MM.1S (cell line): ENCODE results near the gene KAT6B.

Experiments
- DNase-seq: peaks from one replicate; pipeline ENCODE4 v3.0.0-alpha.2; 2015
- H2AFZ ChIP-seq: fragments of 300-600 bp; sonication (generic); 2 replicates; pipeline ENCODE4 v1.6.0; 2016; ENCODE audit warnings: antibody characterized with exemption, low read length
- H3F3A ChIP-seq: fragments of 300-600 bp; sonication (generic); 2 replicates; pipeline ENCODE4 v1.6.1; 2016; ENCODE audit warnings: mild to moderate bottlenecking, antibody characterized with exemption, low read length, moderate library complexity, mixed read lengths; ENCODE audit not compliant: insufficient read depth
- H3K27ac ChIP-seq: fragments of 300-600 bp; sonication (generic); 2 replicates; pipeline ENCODE4 v1.5.1; 2016; ENCODE audit warnings: mild to moderate bottlenecking, low read length
- H3K27me3 ChIP-seq: fragments of 300-600 bp; sonication (generic); replicated peaks from 2 replicates; pipeline ENCODE4 v1.6.0; 2016; ENCODE audit warnings: low read length; ENCODE audit not compliant: insufficient read depth
- H3K36me3 ChIP-seq: fragments of 300-600 bp; sonication (generic); replicated peaks from 2 replicates; pipeline ENCODE4 v1.6.1; 2016; ENCODE audit warnings: mild to moderate bottlenecking, low read length, mixed read lengths; ENCODE audit not compliant: insufficient read depth
- H3K4me1 ChIP-seq: fragments of 300-600 bp; sonication (generic); 2 replicates; pipeline ENCODE4 v1.6.1; 2016; ENCODE audit warnings: low read length, mixed read lengths
- H3K4me2 ChIP-seq: fragments of 300-600 bp; sonication (generic); 2 replicates; pipeline ENCODE4 v1.6.0; 2016; ENCODE audit warnings: low read depth, low read length
- H3K4me3 ChIP-seq: fragments of 300-600 bp; sonication (generic); 2 replicates; pipeline ENCODE4 v1.5.1; 2016; ENCODE audit warnings: low read length, mixed read lengths
- H3K79me2 ChIP-seq: fragments of 300-600 bp; sonication (generic); 2 replicates; pipeline ENCODE4 v1.6.1; 2016; ENCODE audit warnings: mixed run types, low read length, mixed read lengths
- H3K9ac ChIP-seq: fragments of 300-600 bp; sonication (generic); 2 replicates; pipeline ENCODE4 v1.6.1; 2016; ENCODE audit warnings: low read length, mixed read lengths
- H3K9me2 ChIP-seq: fragments of 300-600 bp; sonication (generic); replicated peaks from 2 replicates; pipeline ENCODE4 v1.6.1; 2016; ENCODE audit warnings: mild to moderate bottlenecking, low read length, mixed read lengths; ENCODE audit not compliant: insufficient read depth
- H3K9me3 ChIP-seq: fragments of 300-600 bp; sonication (generic); replicated peaks from 2 replicates; pipeline ENCODE4 v1.6.1; 2016; ENCODE audit warnings: mild to moderate bottlenecking, low read length, mixed read lengths; ENCODE audit not compliant: insufficient read depth
- H4K20me1 ChIP-seq: fragments of 300-600 bp; sonication (generic); 2 replicates; pipeline ENCODE4 v1.6.1; 2016; ENCODE audit warnings: mild to moderate bottlenecking, low read length, moderate library complexity, mixed read lengths; ENCODE audit not compliant: insufficient read depth
- CTCF ChIP-seq: fragments of 300-600 bp; sonication (generic); IDR thresholded peaks from 2 replicates; pipeline ENCODE4 v1.5.1; 2016; ENCODE audit warnings: antibody characterized with exemption, low read length, mixed read lengths
- EZH2 ChIP-seq: fragments of 300-600 bp; sonication (generic); optimal IDR thresholded peaks from 2 replicates; pipeline ENCODE3; 2017; ENCODE audit warnings: low read depth, mild to moderate bottlenecking, antibody characterized with exemption, low read length, mixed read lengths
- EZH2phosphoT487 ChIP-seq: fragments of 300-600 bp; sonication (generic); IDR thresholded peaks from 2 replicates; pipeline ENCODE4 v1.6.1; 2018; ENCODE audit warnings: antibody characterized with exemption, low read length

Gene KAT6B

GRCh38 chr10:74870191-74870590 lies 43.8 kb downstream of the KAT6B start:
- H3K36me3 ChIP-seq: no peaks in the 10 kb centered on the region
- TF ChIP-seq EZH2phosphoT487 (no peak), EZH2 (no peak), CTCF (no peak)

GRCh38 chr10:74871595-74872382 lies 45.4 kb downstream of the KAT6B start:
- peaks cover 42% of the 10 kb centered on the region for H3K79me2 ChIP-seq
- no peak for DNase-seq

More at GRCh38 chr10:74870191-74870590, 43.8 kb downstream of the KAT6B start:
- Histone ChIP-seq H4K20me1 (no peaks in the 10 kb centered on the region; the same call in 1 of the 2 replicates), H2AFZ (no peak overlapping the region), H3K4me2 (no peak overlapping the region), H3K79me2 (peaks cover 55% of the 10 kb centered on the region), H3F3A (no peaks in the 10 kb centered on the region), H3K9me2 (no peaks in the 10 kb centered on the region), H3K4me1 (no peaks in the 10 kb centered on the region), H3K4me3 (no peak overlapping the region), H3K9me3 (no peaks in the 10 kb centered on the region), H3K27ac (no peak overlapping the region), H3K9ac (no peak overlapping the region), H3K27me3 (no peaks in the 10 kb centered on the region)
- no peak for DNase-seq

GRCh38 chr10:74873803-74874454 lies 47.5 kb downstream of the KAT6B start:
- Histone ChIP-seq H3K9ac (no peak overlapping the region), H3K4me2 (no peak overlapping the region), H3K9me3 (no peaks in the 10 kb centered on the region), H3K79me2 (peaks cover 25% of the 10 kb centered on the region), H3K36me3 (no peaks in the 10 kb centered on the region), H2AFZ (no peak overlapping the region), H3K4me3 (no peak overlapping the region), H4K20me1 (no peaks in the 10 kb centered on the region), H3F3A (no peaks in the 10 kb centered on the region), H3K27me3 (no peaks in the 10 kb centered on the region), H3K27ac (no peak overlapping the region), H3K9me2 (no peaks in the 10 kb centered on the region), H3K4me1 (no peaks in the 10 kb centered on the region)
- no peak for DNase-seq
- TF ChIP-seq EZH2 (no peak), EZH2phosphoT487 (no peak), CTCF (no peak)

More at GRCh38 chr10:74871595-74872382, 45.4 kb downstream of the KAT6B start:
- Histone ChIP-seq H3F3A (no peaks in the 10 kb centered on the region), H3K4me3 (no peak overlapping the region), H2AFZ (no peak overlapping the region), H3K27ac (no peak overlapping the region), H3K9me2 (no peaks in the 10 kb centered on the region), H3K4me1 (no peaks in the 10 kb centered on the region), H3K36me3 (no peaks in the 10 kb centered on the region), H3K27me3 (no peaks in the 10 kb centered on the region), H4K20me1 (no peaks in the 10 kb centered on the region), H3K9me3 (no peaks in the 10 kb centered on the region), H3K9ac (no peak overlapping the region), H3K4me2 (no peak overlapping the region)
- TF ChIP-seq EZH2: no peak
- TF ChIP-seq EZH2phosphoT487: no peak
- TF ChIP-seq CTCF: no peak
